ENCODE results near the gene BCO2. TPM values are rescaled to one million over a fixed set of nuclear protein-coding genes. Genes with fewer than 3 reads are reported as not detected.

The BCO2 gene
- total RNA-seq, 3 donors from 2014 or later (not counting 1 experiment from before 2014, with no cell fraction given), result 3.9 to 7.2 (median 5.8) TPM

DNA sequence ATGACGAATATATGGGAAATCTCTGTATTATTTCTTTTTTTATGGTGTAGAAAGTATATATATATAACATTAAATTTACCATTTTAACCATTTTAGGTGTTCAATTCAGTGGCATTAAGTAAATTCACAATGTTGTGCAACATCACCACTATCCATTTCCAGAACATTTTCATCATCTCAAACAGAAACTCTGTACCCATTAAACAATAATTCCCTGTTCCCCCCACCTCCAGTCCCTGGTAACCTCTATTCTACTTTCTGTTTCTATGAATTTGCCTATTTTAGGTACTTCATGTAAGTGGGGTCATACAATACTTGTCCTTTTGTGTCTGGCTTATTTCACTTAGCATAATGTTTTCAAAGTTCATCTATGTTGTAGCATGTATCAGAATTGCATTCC is 35.6 kb downstream of the BCO2 start:
- H3K36me3 Mint-ChIP-seq, result no peaks in the 10 kb centered on the region
- H3K4me3 Mint-ChIP-seq, result no peak overlapping the region
- H3K36me3 ChIP-seq (ENCODE audit: control insufficient read depth, insufficient read depth, low read length), result no peaks in the 10 kb centered on the region

GRCh38 chr11:112211536-112211935 is 36.2 kb downstream of the BCO2 start:
- WGBS (ENCODE audit: insufficient coverage), result no CpG with 5 or more reads among the region's 2 CpGs
- intact Hi-C loops (cut with micrococcal nuclease), result no loop called here
- DNase-seq, result no peak

More for the DNA sequence above, 35.6 kb downstream of the BCO2 start:
- ATAC-seq (no peak), DNase-seq (no peak)
- Histone ChIP-seq H3K27ac (ENCODE audit: low read length) (no peak overlapping the region), H3K27me3 (ENCODE audit: control insufficient read depth, insufficient read depth, low read length) (no peaks in the 10 kb centered on the region), H3K4me1 (ENCODE audit: control insufficient read depth, insufficient read depth, low read length) (no peaks in the 10 kb centered on the region), H3K4me3 (ENCODE audit: low read length) (no peak overlapping the region), H3K9me3 (ENCODE audit: control insufficient read depth, insufficient read depth, low read length) (no peaks in the 10 kb centered on the region)
- H3K9me3 Mint-ChIP-seq, result no peaks in the 10 kb centered on the region
- TF ChIP-seq, protein P1, sequence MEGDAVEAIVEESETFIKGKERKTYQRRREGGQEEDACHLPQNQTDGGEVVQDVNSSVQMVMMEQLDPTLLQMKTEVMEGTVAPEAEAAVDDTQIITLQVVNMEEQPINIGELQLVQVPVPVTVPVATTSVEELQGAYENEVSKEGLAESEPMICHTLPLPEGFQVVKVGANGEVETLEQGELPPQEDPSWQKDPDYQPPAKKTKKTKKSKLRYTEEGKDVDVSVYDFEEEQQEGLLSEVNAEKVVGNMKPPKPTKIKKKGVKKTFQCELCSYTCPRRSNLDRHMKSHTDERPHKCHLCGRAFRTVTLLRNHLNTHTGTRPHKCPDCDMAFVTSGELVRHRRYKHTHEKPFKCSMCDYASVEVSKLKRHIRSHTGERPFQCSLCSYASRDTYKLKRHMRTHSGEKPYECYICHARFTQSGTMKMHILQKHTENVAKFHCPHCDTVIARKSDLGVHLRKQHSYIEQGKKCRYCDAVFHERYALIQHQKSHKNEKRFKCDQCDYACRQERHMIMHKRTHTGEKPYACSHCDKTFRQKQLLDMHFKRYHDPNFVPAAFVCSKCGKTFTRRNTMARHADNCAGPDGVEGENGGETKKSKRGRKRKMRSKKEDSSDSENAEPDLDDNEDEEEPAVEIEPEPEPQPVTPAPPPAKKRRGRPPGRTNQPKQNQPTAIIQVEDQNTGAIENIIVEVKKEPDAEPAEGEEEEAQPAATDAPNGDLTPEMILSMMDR (IDR thresholded peaks at IDR 0.05), result no peak
- no peak overlapping the region for H3K27ac Mint-ChIP-seq
- H3K4me1 Mint-ChIP-seq, result no peaks in the 10 kb centered on the region
- intact Hi-C loops (cut with micrococcal nuclease), result no loop called here
- H3K27me3 Mint-ChIP-seq (ENCODE audit: low read depth in 2 of 2), result no peaks in the 10 kb centered on the region
- no CpG with 5 or more reads among the region's 1 CpG for WGBS (ENCODE audit: insufficient coverage)

GRCh38 chr11:112212290-112212689 is 37.0 kb downstream of the BCO2 start:
- intact Hi-C loops (cut with micrococcal nuclease), result loop anchor here (1.0 kb wide), 1 partner anchor 14 kb away; the partner anchor contains the start of gene PTS
- H3K4me3 Mint-ChIP-seq, result no peak overlapping the region

More at GRCh38 chr11:112211536-112211935, 36.2 kb downstream of the BCO2 start:
- no peak overlapping the region for H3K4me3 ChIP-seq (ENCODE audit: low read length)
- H3K27ac Mint-ChIP-seq, result no peak overlapping the region
- no peaks in the 10 kb centered on the region for H3K27me3 ChIP-seq (ENCODE audit: control insufficient read depth, insufficient read depth, low read length)
- TF ChIP-seq, protein P1 (IDR thresholded peaks at IDR 0.05), result no peak
- no peaks in the 10 kb centered on the region for H3K36me3 ChIP-seq (ENCODE audit: control insufficient read depth, insufficient read depth, low read length)
- H3K4me1 Mint-ChIP-seq, result no peaks in the 10 kb centered on the region
- ATAC-seq, result no peak
- no peaks in the 10 kb centered on the region for H3K36me3 Mint-ChIP-seq
- H3K4me3 Mint-ChIP-seq, result no peak overlapping the region
- H3K27me3 Mint-ChIP-seq (ENCODE audit: low read depth in 2 of 2), result no peaks in the 10 kb centered on the region
- H3K4me1 ChIP-seq (ENCODE audit: control insufficient read depth, insufficient read depth, low read length), result no peaks in the 10 kb centered on the region
- H3K9me3 Mint-ChIP-seq, result no peaks in the 10 kb centered on the region
- no peak overlapping the region for H3K27ac ChIP-seq (ENCODE audit: low read length)
- H3K9me3 ChIP-seq (ENCODE audit: control insufficient read depth, insufficient read depth, low read length), result no peaks in the 10 kb centered on the region

More at GRCh38 chr11:112212290-112212689, 37.0 kb downstream of the BCO2 start:
- Histone ChIP-seq H3K9me3 (ENCODE audit: control insufficient read depth, insufficient read depth, low read length) (no peaks in the 10 kb centered on the region), H3K27ac (ENCODE audit: low read length) (no peak overlapping the region), H3K27me3 (ENCODE audit: control insufficient read depth, insufficient read depth, low read length) (no peaks in the 10 kb centered on the region), H3K36me3 (ENCODE audit: control insufficient read depth, insufficient read depth, low read length) (no peaks in the 10 kb centered on the region), H3K4me1 (ENCODE audit: control insufficient read depth, insufficient read depth, low read length) (no peaks in the 10 kb centered on the region), H3K4me3 (ENCODE audit: low read length) (no peak overlapping the region)
- H3K4me1 Mint-ChIP-seq, result no peaks in the 10 kb centered on the region
- no peak for DNase-seq
- TF ChIP-seq, protein P1 (IDR thresholded peaks at IDR 0.05), result no peak
- no peaks in the 10 kb centered on the region for H3K36me3 Mint-ChIP-seq
- H3K27ac Mint-ChIP-seq, result no peak overlapping the region
- ATAC-seq, result no peak
- H3K9me3 Mint-ChIP-seq, result no peaks in the 10 kb centered on the region
- 86% methylated on average over 3 of the region's 3 CpGs for WGBS (ENCODE audit: insufficient coverage)
- no peaks in the 10 kb centered on the region for H3K27me3 Mint-ChIP-seq (ENCODE audit: low read depth in 2 of 2)
